GM23338 (cell line): ENCODE results near the gene SPIRE1. TPM values are rescaled to one million over a fixed set of nuclear protein-coding genes. Genes with fewer than 3 reads are reported as not detected.

Source experiments
- ATAC-seq: fragments of 200-7000 bp; cut with Tn5 transposase; 3 replicates; pipeline ENCODE4 v1.9.1; 2020
- DNase-seq: peaks from one replicate; pipeline ENCODE4 v3.0.0-alpha.2; 2015; ENCODE audit warnings: low spot score
- H2AFZ ChIP-seq: fragments of 200-600 bp; sonication (generic); 2 replicates; pipeline ENCODE4 v1.8.0; 2016; ENCODE audit warnings: antibody characterized with exemption, mild to moderate bottlenecking, moderate library complexity
- H3F3A ChIP-seq: fragments of 200-600 bp; sonication (generic); replicated peaks from 2 replicates; pipeline ENCODE4 v1.8.0; 2017; ENCODE audit warnings: antibody characterized with exemption, mixed run types, low read depth
- H3K27ac ChIP-seq: fragments of 200-600 bp; sonication (generic); 2 replicates; pipeline ENCODE4 v1.6.1; 2016; ENCODE audit warnings: low read depth
- H3K27me3 ChIP-seq: fragments of 200-600 bp; sonication (generic); 2 replicates; pipeline ENCODE4 v1.8.0; 2016; ENCODE audit warnings: mild to moderate bottlenecking, mixed run types, moderate library complexity; ENCODE audit not compliant: insufficient read depth
- H3K36me3 ChIP-seq: fragments of 200-600 bp; sonication (generic); 2 replicates; pipeline ENCODE4 v1.8.0; 2016; ENCODE audit warnings: mild to moderate bottlenecking; ENCODE audit not compliant: insufficient read depth
- H3K4me1 ChIP-seq: fragments of 200-600 bp; sonication (generic); 2 replicates; pipeline ENCODE4 v1.8.0; 2016; ENCODE audit warnings: mild to moderate bottlenecking, moderate library complexity; ENCODE audit not compliant: insufficient read depth
- H3K4me2 ChIP-seq: fragments of 200-600 bp; sonication (generic); 2 replicates; pipeline ENCODE4 v1.7.1; 2017; ENCODE audit warnings: mixed run types
- H3K4me3 ChIP-seq: fragments of 200-600 bp; sonication (generic); 2 replicates; pipeline ENCODE4 v1.6.1; 2016; ENCODE audit warnings: mixed run types
- H3K79me2 ChIP-seq: fragments of 200-600 bp; sonication (generic); replicated peaks from 2 replicates; pipeline ENCODE4 v1.8.0; 2017; ENCODE audit warnings: mild to moderate bottlenecking; ENCODE audit not compliant: insufficient read depth
- H3K9me2 ChIP-seq: fragments of 200-600 bp; sonication (generic); 2 replicates; pipeline ENCODE4 v1.8.0; 2017; ENCODE audit not compliant: insufficient read depth
- H4K20me1 ChIP-seq: fragments of 200-600 bp; sonication (generic); replicated peaks from 2 replicates; pipeline ENCODE4 v1.8.0; 2017; ENCODE audit warnings: mild to moderate bottlenecking; ENCODE audit not compliant: insufficient read depth
- H3K27ac Mint-ChIP-seq: 2 replicates; pipeline ENCODE4 v1.8.0; 2020; ENCODE audit warnings: inconsistent platforms, mild to moderate bottlenecking, moderate library complexity, mixed read lengths
- H3K27me3 Mint-ChIP-seq: 3 replicates; pipeline ENCODE4 v1.8.0; 2022; ENCODE audit warnings: low read depth, mild to moderate bottlenecking, moderate library complexity, mixed read lengths, inconsistent platforms; ENCODE audit not compliant: insufficient read depth, poor library complexity
- H3K36me3 Mint-ChIP-seq: 3 replicates; pipeline ENCODE4 v1.8.0; 2021; ENCODE audit warnings: low read depth, mild to moderate bottlenecking, inconsistent platforms, moderate library complexity, mixed read lengths
- H3K4me1 Mint-ChIP-seq: 3 replicates; pipeline ENCODE4 v1.8.0; 2020; ENCODE audit warnings: mild to moderate bottlenecking, inconsistent platforms, mixed read lengths
- H3K4me3 Mint-ChIP-seq: 3 replicates; pipeline ENCODE4 v1.8.0; 2021; ENCODE audit warnings: moderate library complexity, mild to moderate bottlenecking, inconsistent platforms, mixed read lengths
- H3K9me3 Mint-ChIP-seq: 3 replicates; pipeline ENCODE4 v1.8.0; 2020; ENCODE audit warnings: moderate library complexity, mild to moderate bottlenecking, inconsistent platforms, mixed read lengths
- CREB1 ChIP-seq: fragments of 250-450 bp; sonication (Bioruptor Pico); IDR thresholded peaks from 2 replicates; pipeline ENCODE4 v1.5.0; 2020; ENCODE audit warnings: low read depth, mild to moderate bottlenecking, moderate library complexity
- CTCF ChIP-seq, 2 experiments: fragments of 200-600 bp in 1 of 2; sonication (generic) in 1 of 2; conservative IDR thresholded peaks; 2 replicates each; pipeline versions ENCODE4 v1.5.1 to v1.6.1; 2016 to 2017; ENCODE audit warnings: antibody characterized with exemption in 2 of 2, low read depth in 2 of 2, mild to moderate bottlenecking in 2 of 2, moderate library complexity in 1 of 2
- EZH2 ChIP-seq: fragments of 200-600 bp; sonication (generic); IDR thresholded peaks from one replicate; pipeline ENCODE4 v1.8.0; 2017; ENCODE audit warnings: antibody characterized with exemption, mild to moderate bottlenecking, low read depth; ENCODE audit not compliant: unreplicated experiment
- JUNB ChIP-seq: IDR thresholded peaks from one replicate; pipeline ENCODE4 v1.6.1; 2016; ENCODE audit warnings: antibody characterized with exemption; ENCODE audit not compliant: unreplicated experiment
- NANOG ChIP-seq: IDR thresholded peaks from 2 replicates; pipeline ENCODE4 v1.6.1; 2016; ENCODE audit warnings: antibody characterized with exemption, borderline replicate concordance
- POLR2AphosphoS5 ChIP-seq: IDR thresholded peaks from 2 replicates; pipeline ENCODE4 v1.6.1; 2016; ENCODE audit warnings: antibody characterized with exemption, low read depth
- REST ChIP-seq: IDR thresholded peaks from one replicate; pipeline ENCODE4 v1.6.1; 2018; ENCODE audit warnings: antibody characterized with exemption; ENCODE audit not compliant: unreplicated experiment
- STAT1 ChIP-seq: IDR thresholded peaks from one replicate; pipeline ENCODE4 v1.6.1; 2016; ENCODE audit warnings: antibody characterized with exemption; ENCODE audit not compliant: unreplicated experiment
- ZNF114 ChIP-seq: fragments of 250-450 bp; sonication (Bioruptor Pico); IDR thresholded peaks from 2 replicates; pipeline ENCODE4 v1.5.0; 2020; ENCODE audit warnings: mild to moderate bottlenecking, moderate library complexity
- ZNF331 ChIP-seq: fragments of 250-450 bp; sonication (Bioruptor Pico); IDR thresholded peaks from 2 replicates; pipeline ENCODE4 v1.5.0; 2020; ENCODE audit warnings: low read depth, mild to moderate bottlenecking, moderate library complexity
- polyA plus RNA-seq: library from polyadenylated mRNA; unstranded; fragments of >200 nt; fragmentation: Nextera tagmentation; extraction: Ambion mirVana; gene quantifications from 2 replicates; pipeline ENCODE4 v1.2.1, GENCODE V29; 2016
- total RNA-seq: library from RNA; depleted of rRNA; stranded (reverse); fragments of >200 nt; shearing (Covaris generic); gene quantifications from 2 replicates; pipeline ENCODE4 v1.2.3, GENCODE V29; 2014
- TF ChIP-seq, protein P1 (sequence below): IDR thresholded peaks from 2 replicates; pipeline ENCODE4 v1.6.1; 2016; ENCODE audit warnings: antibody characterized with exemption

Gene SPIRE1
- total and polyA plus RNA-seq, 2 experiments from 2014 or later, result 2.9 to 15.5 TPM

DNA sequence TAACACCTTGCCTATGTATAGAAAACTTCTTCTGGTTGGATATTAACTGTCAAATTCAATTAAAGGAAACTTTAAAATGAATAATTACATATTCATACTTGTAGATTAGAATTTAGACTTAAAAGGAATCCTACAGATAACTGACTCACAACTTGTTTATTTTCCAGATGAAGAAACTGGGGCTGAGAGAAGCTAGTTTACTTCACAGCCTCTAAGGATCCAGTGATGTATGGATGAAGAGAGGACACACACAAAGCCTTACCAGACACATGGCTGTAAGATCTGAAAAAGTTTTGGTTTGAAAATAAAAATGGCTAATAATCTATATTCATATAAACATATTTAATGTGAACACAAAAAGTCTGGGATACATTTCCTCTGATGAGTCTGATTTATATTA, 177.9 kb downstream of the SPIRE1 start:
- peak overlapping the region; percentile 10; the same call in 1 of the 2 replicates for H3K27ac ChIP-seq
- Mint-ChIP-seq H3K27ac (peak overlapping the region; percentile 56; the same call in 1 of the 2 replicates), H3K27me3 (peaks cover 2% of the 10 kb centered on the region), H3K36me3 (peaks cover 4% of the 10 kb centered on the region; the same call in 1 of the 3 replicates), H3K4me3 (no peak overlapping the region), H3K4me1 (peaks cover 30% of the 10 kb centered on the region), H3K9me3 (no peaks in the 10 kb centered on the region)
- no peaks in the 10 kb centered on the region for H3K36me3 ChIP-seq
- ATAC-seq, result no peak
- H3K4me1 ChIP-seq, result peaks cover 9% of the 10 kb centered on the region
- no peak overlapping the region for H3K4me2 ChIP-seq
- H3K27me3 ChIP-seq, result no peaks in the 10 kb centered on the region
- no peak overlapping the region for H2AFZ ChIP-seq
- H3F3A ChIP-seq, result no peaks in the 10 kb centered on the region
- no peak overlapping the region for H3K4me3 ChIP-seq
- TF ChIP-seq REST (no peak), POLR2AphosphoS5 (no peak), NANOG (no peak), ZNF114 (CRISPR knock-in tag) (no peak), CTCF (conservative IDR thresholded peaks at IDR 0.05; ENCODE audit: low read depth in 2 of 2) (no peak), EZH2 (no peak), CREB1 (CRISPR knock-in tag) (no peak)
- H3K79me2 ChIP-seq, result no peaks in the 10 kb centered on the region
- H3K9me2 ChIP-seq, result no peaks in the 10 kb centered on the region
- no peaks in the 10 kb centered on the region for H4K20me1 ChIP-seq
- DNase-seq, result no peak

DNA sequence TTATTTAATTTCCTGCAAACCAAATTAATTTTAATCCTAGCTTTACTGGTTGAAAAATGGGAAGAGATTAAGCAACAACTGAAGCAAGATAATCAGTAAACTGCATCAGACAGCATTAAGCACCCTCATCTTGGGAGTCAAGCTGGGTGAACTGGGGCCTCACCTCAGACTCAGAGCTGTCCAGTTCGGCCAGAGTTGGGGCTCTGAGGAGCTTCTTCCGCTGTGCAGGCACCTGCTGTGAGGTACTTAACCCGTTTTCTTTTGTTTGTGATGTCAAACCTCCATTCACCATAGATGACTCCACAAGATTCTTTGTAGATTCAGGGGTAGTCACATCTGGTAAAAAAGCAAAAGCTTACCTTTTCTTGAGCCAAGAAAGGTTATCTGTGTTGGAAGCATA, 178.4 kb downstream of the SPIRE1 start:
- Mint-ChIP-seq H3K27ac (peak overlapping the region; percentile 56; the same call in 1 of the 2 replicates), H3K4me3 (no peak overlapping the region), H3K9me3 (no peaks in the 10 kb centered on the region), H3K27me3 (peaks cover 2% of the 10 kb centered on the region), H3K36me3 (peaks cover 4% of the 10 kb centered on the region; the same call in 1 of the 3 replicates), H3K4me1 (peaks cover 30% of the 10 kb centered on the region)
- H3K27me3 ChIP-seq, result no peaks in the 10 kb centered on the region
- no peaks in the 10 kb centered on the region for H3K9me2 ChIP-seq
- no peaks in the 10 kb centered on the region for H4K20me1 ChIP-seq
- peaks cover 9% of the 10 kb centered on the region for H3K4me1 ChIP-seq
- no peak overlapping the region for H2AFZ ChIP-seq
- peak; percentile 49 for DNase-seq
- H3K4me2 ChIP-seq, result no peak overlapping the region
- H3K36me3 ChIP-seq, result no peaks in the 10 kb centered on the region
- ATAC-seq, result peak; percentile 51; the same call in 2 of the 3 replicates
- no peak overlapping the region for H3K4me3 ChIP-seq
- no peaks in the 10 kb centered on the region for H3K79me2 ChIP-seq
- no peaks in the 10 kb centered on the region for H3F3A ChIP-seq
- H3K27ac ChIP-seq, result peak overlapping the region; percentile 10; the same call in 1 of the 2 replicates
- no peak for TF ChIP-seq ZNF331
- TF ChIP-seq JUNB, result no peak
- TF ChIP-seq, protein P1, sequence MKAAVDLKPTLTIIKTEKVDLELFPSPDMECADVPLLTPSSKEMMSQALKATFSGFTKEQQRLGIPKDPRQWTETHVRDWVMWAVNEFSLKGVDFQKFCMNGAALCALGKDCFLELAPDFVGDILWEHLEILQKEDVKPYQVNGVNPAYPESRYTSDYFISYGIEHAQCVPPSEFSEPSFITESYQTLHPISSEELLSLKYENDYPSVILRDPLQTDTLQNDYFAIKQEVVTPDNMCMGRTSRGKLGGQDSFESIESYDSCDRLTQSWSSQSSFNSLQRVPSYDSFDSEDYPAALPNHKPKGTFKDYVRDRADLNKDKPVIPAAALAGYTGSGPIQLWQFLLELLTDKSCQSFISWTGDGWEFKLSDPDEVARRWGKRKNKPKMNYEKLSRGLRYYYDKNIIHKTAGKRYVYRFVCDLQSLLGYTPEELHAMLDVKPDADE, result no peak
- TF ChIP-seq STAT1, result no peak
- TF ChIP-seq REST, result no peak
- TF ChIP-seq CREB1 (CRISPR knock-in tag), result no peak
